Stimulated activated naive CD8-positive, alpha-beta T cell treated with anti-CD3 and anti-CD28 coated beads, Interleukin-15, Interleukin-2, amounts not matched to agents 100 U/mL and 50 U/mL, for 24 hours (primary cell): Measurements from ENCODE around the gene DPYSL4.

Experiments used
- ATAC-seq: fragments of 150-1000 bp; cut with Tn5 transposase; one replicate; pipeline ENCODE4 v1.10.0; 2021
- DNase-seq: peaks from one replicate; pipeline ENCODE4 v3.0.0; 2021

DPYSL4 gene

DNA sequence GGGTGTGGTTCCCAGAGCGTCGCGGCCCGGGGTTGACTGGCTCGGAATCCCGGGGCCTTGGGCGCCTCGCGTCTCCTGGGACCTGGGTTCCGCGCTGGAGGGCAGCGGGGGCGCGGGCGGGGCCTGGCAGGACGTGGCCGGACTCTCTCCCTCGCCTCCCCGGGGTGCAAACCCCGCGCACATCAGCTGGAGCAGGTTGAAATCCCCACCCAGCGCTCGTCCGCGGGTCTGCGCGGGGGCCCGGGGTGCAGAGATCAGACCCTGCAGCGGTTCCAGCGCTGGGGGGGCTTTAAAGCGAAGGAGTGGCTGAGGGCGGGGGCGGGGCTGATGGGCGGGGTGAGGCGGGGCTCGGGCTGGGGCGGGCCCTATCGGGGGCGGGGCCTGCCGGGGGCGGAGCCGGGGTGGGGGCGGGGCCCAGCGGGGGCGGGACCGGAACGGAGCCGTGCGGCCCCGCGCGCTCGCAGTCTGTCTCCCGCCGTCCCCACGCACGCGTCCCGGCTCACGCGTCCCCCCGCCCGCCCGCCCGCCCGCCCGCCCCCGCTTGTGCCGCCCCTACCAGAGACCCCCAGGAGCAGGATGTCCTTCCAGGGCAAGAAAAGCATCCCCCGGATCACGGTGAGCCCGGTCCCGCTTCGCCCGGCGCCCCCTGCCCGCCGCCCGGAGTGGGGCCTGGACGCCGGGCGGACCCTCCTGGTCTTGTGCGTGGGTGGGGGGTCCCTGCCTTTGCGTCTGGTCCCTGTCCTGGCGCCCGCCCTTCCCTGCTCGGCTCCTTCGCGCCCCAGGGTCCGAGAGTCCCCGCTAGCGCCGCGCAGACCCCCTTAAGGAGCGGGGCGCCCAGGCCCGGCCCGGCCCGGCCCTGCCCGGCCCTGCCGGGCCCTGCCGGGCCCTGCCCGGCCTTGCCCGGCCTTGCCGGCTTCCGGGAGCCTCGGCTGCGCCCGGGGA lies at the start of gene DPYSL4:
TSS of gene DPYSL4 (plus strand) at position 461 of the 942 bp plus-strand sequence. CDS start at position 577, 116 bp downstream.
- peak; percentile 34 for ATAC-seq
- peak; percentile 50 for DNase-seq

- ATAC-seq (no peak), DNase-seq (no peak)
Measured at GRCh38 chr10:132137111-132138072, 49.4 kb upstream of the DPYSL4 start.

GRCh38 chr10:132138133-132138532 lies 48.6 kb upstream of the DPYSL4 start:
- DNase-seq (no peak), ATAC-seq (no peak)

- no peak for DNase-seq
- no peak for ATAC-seq
Measured at GRCh38 chr10:132138596-132138995, 48.2 kb upstream of the DPYSL4 start.

DNA sequence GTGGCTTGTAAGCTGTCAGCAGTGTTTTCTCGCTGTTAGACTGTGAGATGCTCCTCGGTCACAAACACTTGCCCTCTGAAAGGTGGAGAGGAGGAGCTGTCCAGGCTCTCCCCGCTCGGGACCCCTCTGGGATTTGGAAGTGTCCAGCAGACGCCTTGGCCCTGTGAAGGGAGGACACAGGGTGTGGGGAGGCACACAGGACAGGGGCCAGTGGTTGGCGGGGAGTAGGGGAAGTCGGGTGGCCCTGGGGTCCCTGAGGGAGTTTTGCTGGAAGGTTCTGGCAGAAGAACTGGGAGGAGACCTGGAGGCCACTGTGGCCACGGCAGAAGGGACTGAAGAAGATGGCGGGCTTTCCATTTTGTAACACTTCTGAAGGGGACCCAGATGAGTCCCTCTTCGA lies 47.2 kb upstream of the DPYSL4 start:
- ATAC-seq, result no peak

DNA sequence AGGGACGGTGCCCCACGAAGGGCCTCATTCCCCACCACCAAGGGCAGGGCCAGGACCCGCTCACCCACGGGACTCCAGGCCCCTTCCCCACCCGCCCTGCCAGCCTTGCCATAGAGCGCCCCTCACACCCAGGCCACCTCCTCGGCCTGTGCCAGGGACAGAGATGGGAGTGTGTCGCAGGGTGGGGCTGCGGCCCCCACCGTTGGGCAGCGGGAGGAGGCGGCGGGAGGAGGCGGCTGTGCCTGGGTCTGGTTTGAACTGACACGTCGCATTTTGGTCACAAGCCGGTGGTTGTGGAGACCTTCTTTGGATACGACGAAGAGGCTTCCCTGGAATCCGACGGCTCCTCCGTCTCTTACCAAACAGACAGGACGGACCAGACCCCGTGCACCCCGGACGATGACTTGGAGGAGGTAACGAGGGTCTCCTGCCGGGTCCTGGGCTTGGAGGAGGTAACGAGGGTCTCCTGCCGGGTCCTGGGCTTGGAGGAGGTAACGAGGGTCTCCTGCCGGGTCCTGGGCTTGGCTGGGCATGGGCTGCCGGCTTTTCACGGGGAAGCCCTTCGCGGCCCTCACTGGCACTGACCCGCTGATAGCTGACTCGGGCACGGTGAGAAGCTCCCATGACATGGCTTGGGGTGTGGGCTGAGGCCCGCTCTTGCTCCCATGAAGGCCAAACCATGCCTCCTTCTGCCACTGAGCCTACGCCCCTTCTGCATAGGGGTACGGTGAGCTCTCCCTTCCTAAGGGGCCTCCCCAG lies 46.4 kb upstream of the DPYSL4 start:
- DNase-seq (no peak), ATAC-seq (no peak)

More for the DNA sequence above, 47.2 kb upstream of the DPYSL4 start:
- no peak for DNase-seq

DNA sequence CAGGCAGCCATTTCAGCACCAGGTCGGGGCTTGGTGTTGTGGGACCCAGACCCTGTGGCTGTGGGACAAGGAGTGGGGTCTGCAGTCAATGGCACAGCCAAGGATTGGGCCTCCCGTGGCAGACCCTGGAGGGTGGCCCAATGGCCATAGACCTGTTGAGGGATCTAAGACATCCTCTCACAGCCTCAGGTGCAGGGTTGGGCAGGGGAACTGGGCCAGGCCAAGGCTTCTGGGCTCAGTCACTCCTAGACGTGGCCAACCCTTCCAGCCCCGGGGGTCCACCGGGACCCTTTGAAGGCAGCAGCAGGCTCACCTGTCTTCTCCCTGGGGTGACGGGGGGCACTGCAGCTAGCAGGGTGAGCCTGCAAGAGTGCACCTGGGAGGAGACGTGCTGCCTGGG lies 45.7 kb upstream of the DPYSL4 start:
- ATAC-seq, result no peak

GRCh38 chr10:132141526-132142395 lies 45.0 kb upstream of the DPYSL4 start:
- DNase-seq (no peak), ATAC-seq (no peak)

More for the DNA sequence above, 45.7 kb upstream of the DPYSL4 start:
- no peak for DNase-seq

GRCh38 chr10:132142396-132143161 lies 44.2 kb upstream of the DPYSL4 start:
- peak; percentile 69 for DNase-seq

GRCh38 chr10:132143162-132143561 lies 43.6 kb upstream of the DPYSL4 start:
- DNase-seq (no peak), ATAC-seq (no peak)

More at GRCh38 chr10:132142396-132143161, 44.2 kb upstream of the DPYSL4 start:
- ATAC-seq, result no peak

DNA sequence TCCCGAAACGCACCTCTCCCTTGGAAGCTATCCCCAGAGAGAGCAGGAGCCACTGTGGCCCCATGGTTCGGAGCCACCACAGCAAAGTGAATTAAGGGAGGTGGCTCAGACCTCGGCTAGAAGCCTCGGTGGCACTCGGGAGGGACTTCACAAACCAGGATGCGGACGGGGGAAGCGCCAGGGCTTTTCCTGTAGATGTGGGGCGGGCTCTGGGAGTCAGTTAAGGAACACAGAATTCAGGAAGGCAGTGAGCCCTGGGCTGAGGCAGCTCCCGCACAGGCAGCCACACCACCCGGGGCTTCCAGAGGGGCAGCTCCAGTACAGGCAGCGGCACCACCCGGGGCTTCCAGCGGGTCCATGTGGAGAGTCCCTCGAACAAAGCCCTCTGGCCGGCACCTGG lies 42.7 kb upstream of the DPYSL4 start:
- ATAC-seq (no peak), DNase-seq (no peak)

DNA sequence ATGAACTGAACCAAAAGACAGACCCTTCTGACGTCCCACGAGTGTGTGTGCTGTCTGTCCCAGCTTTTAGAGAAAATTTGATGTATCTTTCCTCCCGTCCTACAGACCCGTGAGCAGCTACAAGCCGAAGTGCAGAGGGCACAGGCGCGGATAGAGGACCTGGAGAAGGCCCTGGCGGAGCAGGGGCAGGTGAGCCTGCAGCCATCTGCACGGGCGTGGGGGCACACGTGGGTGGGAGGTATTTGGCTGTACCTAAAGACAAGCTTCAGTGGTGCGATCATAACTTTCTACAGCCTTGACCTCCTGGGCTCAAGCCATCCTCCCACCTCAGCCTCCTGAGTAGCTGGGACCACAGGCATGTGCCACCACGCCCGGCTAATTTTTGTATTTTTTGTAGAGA lies 41.7 kb upstream of the DPYSL4 start:
- ATAC-seq, result no peak
- DNase-seq, result no peak

GRCh38 chr10:132145521-132146185 lies 41.1 kb upstream of the DPYSL4 start:
- ATAC-seq (no peak), DNase-seq (no peak)

DNA sequence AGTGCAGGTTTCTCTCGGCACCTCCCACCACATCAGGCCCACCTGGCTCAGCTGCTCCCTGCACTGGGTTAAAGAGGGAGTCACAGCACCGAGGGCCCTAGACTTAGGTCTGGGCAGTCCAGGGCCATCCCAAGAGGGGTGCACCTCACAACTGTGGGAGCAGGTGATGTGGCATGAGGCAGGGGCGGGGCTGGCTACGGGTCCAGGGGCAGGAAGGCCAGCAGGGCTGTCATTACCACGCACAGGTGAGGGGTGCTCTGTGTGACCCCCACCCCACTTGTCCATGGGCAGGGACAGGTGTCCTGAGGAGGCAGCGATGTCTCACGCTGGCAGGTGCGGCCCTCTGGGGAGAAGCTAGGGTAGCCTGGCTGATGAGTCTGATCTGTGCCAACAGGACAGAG lies 40.5 kb upstream of the DPYSL4 start:
- DNase-seq (no peak), ATAC-seq (no peak)

DNA sequence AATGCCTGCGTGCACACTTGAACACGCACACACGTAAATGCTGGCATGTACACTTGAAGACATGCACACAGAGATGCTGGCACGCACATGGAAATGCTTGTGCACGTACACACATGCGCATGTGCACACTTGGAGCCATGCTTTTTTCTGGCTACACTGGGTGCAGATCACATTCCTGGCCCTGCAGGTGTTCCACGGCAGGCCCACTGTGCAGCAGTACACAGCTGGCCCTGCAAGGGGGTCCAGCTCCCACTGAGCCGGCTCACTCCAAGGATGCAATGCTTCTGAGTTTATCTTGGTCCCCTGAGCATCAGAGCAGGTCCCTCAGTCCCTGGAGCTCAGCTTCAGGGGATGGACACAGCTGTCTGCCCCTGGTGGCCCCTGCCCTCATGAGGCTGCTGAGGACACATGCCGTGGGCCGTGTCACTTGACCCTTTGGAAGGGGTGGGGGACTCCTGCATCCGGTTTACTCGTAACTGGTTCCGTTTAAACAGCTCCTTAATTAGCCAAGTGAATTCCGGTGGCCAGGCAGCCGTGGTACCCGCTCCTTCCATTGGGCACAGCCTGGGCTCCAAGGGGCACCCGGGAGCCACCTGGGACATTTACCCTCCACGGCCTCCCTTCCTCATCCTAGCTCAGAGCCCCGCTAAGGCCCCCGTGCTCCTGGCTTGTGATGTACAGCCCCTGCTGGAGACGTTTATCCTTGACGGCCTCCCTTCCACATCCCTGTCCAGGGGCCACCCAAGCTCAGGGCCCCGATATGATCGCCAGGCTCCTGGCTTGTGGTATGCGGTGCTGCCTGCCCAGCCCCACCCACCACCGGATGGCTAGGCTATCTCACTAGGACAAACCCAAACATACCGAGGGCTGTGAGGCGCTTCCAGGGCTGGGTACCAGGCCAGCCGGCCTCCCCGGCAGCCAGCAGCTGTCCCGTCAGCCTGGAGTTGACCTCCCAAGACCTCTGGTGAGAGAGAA lies 39.5 kb upstream of the DPYSL4 start:
- DNase-seq, result no peak

DNA sequence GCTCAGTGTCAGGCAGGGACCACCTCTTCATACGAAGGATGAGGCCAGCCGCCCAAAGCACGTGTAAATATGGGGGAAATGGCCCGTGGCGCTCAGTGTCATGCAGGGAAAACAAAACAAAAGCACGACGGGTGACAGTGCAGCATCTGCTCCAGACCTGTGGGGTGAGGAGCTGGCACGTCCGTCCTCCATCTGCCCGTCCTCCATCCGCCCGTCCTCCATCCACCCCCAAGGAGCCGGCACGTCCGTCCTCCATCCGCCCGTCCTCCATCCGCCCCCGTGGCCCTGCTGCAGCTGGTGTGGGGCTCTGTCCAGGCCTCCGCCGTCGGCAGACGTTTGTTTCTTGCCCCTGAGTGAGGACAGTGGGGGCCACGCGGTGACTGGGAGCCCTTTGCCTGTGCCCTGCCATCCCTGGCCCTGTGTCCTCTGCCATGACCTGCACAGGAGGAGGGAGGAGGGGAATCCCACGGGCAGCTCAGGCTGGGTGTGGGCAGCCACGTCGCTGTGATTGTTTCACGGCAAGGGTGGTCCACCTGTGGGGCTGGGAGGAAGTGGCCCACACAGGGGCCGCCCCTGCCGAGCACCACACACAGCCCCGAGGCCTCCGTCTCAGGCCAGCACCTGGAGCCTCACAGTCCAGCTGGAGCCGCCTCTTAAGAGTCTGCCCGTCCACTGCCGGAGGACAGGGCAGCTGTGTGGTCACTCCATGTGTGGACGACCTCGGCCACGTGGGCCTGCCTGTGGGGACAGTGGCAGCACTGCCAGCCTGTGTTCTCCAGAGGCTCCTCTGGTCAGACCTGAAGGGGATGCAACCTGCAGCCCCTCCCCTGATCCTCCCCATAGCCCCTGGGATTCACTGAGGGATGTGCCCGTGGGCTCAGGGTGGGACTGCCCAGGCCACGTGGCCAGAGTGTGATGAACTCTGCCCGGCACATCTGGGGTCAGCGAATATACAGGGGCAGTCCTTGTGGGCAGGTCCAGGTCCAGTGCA lies 38.2 kb upstream of the DPYSL4 start:
- DNase-seq (no peak), ATAC-seq (no peak)

More for the DNA sequence above, 39.5 kb upstream of the DPYSL4 start:
- ATAC-seq, result no peak

- no peak for ATAC-seq
Measured at GRCh38 chr10:132149271-132149670, 37.5 kb upstream of the DPYSL4 start.

More at GRCh38 chr10:132149271-132149670, 37.5 kb upstream of the DPYSL4 start:
- no peak for DNase-seq
